ENCODE measurements around the gene HS1BP3. TPM values are rescaled to one million over a fixed set of nuclear protein-coding genes. Genes with fewer than 3 reads are reported as not detected.

HS1BP3 gene
- polyA plus RNA-seq, 2 of the 4 experiments (the other 2 are of a cell fraction) = 12.4 to 23.5 TPM

DNA sequence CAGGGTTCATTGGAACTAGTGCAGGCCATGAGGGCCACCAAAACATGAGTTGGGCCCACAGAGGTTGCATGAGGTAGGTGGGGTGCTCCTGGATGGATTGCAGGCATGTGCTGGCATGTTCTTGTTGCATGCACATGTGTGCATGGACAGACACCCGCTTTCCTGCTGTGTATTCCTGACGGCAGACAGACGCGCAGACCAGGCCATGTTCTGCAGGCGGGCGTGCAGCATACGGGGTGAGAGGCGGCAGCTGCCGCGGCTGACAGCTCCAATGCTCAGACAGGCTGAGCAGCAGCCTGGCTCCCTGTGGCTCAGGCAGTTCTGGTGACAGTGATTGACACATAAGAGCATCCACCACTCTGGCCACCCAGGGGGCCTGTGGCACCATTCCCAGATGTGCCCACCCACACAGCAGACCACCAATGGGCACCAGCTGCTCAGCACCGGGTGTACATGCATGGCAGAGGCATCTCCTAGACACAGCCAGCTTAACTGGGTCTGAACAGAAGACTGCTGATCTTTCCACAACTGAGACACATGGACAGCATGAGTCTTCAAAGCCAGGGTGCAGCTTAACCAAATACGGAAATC is 21.2 kb downstream of the HS1BP3 start:
- ChIA-PET POLR2A (interaction anchor here (1.0 to 2.7 kb wide), 2 partner anchors 182 to 183 kb away, joined by 3 to 9 read pairs; partner anchors contain the start of gene RHOB), CTCF (interaction anchor here (1.1 to 17.8 kb wide), 8 partner anchors 11 to 220 kb away, joined by 4 to 355 read pairs (median 58); partner anchors contain the start of genes HS1BP3 and RHOB)
- Histone ChIP-seq H3K4me1 (peaks cover 7% of the 10 kb centered on the region), H3K27ac (no peak overlapping the region), H3K4me2 (no peak overlapping the region), H3K9me3 (no peaks in the 10 kb centered on the region), H3K4me3 (no peak overlapping the region)
- WGBS (ENCODE audit: missing lambda C conversion rate) = 93% methylated on average over 12 of the region's 12 CpGs
- TF ChIP-seq EHMT2 (IDR thresholded peaks at IDR 0.05; ENCODE audit: low read depth) (no peak), CBX2 (IDR thresholded peaks at IDR 0.05; ENCODE audit: borderline replicate concordance, low read depth) (no peak), CHD2 (IDR thresholded peaks at IDR 0.05; ENCODE audit: low read length, partially characterized antibody) (no peak)
- ATAC-seq = no peak
- FAIRE-seq = no peak
- DNase-seq (ENCODE audit: low read depth in 1 of 2, low spot score in 1 of 2) = no peak

DNA sequence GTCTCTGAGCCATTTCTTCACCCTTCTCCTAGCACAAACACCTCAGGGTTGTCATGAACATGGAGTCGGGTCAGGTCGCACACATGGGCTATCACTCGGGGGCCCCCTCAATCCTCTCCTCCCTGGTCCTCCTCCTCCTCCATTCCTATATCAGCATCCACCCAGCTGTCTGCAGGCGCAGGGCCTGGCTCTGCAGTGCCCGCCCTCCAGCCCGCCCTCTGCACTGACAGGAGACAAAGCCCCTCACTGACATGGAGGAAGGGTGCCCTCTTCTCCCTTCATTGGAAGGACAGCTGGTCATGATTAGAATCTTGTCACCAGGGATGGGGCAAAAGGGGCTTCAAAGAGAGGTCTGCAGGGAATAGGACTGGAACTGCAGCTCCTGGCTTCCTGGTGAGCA is 21.7 kb downstream of the HS1BP3 start:
- no peak for DNase-seq (ENCODE audit: low read depth in 1 of 2, low spot score in 1 of 2)
- ATAC-seq = no peak
- Histone ChIP-seq H3K27ac (no peak overlapping the region), H3K4me3 (no peak overlapping the region), H3K9me3 (no peaks in the 10 kb centered on the region), H3K4me2 (no peak overlapping the region), H3K4me1 (peaks cover 2% of the 10 kb centered on the region)
- no peak for FAIRE-seq
- WGBS (ENCODE audit: missing lambda C conversion rate) = 83% methylated on average over 6 of the region's 6 CpGs
- ChIA-PET POLR2A (interaction anchor here (2.7 kb wide), 1 partner anchor 182 kb away, joined by 9 read pairs; the partner anchor contains the start of gene RHOB), CTCF (interaction anchor here (1.4 to 17.8 kb wide), 7 partner anchors 11 to 233 kb away, joined by 3 to 355 read pairs (median 108); partner anchors contain the start of genes HS1BP3 and RHOB)
- TF ChIP-seq SREBF2 (IDR thresholded peaks at IDR 0.05) (no peak), TFCP2L1 (CRISPR knock-in tag; IDR thresholded peaks at IDR 0.05) (no peak), RNF2 (IDR thresholded peaks at IDR 0.05; ENCODE audit: borderline replicate concordance, low read depth) (no peak), CHD2 (IDR thresholded peaks at IDR 0.05; ENCODE audit: low read length, partially characterized antibody) (no peak), E2F6 (IDR thresholded peaks at IDR 0.05; ENCODE audit: borderline replicate concordance, low read depth) (no peak)
- TF ChIP-seq, protein P1, sequence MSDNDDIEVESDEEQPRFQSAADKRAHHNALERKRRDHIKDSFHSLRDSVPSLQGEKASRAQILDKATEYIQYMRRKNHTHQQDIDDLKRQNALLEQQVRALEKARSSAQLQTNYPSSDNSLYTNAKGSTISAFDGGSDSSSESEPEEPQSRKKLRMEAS (IDR thresholded peaks at IDR 0.05) = no peak

DNA sequence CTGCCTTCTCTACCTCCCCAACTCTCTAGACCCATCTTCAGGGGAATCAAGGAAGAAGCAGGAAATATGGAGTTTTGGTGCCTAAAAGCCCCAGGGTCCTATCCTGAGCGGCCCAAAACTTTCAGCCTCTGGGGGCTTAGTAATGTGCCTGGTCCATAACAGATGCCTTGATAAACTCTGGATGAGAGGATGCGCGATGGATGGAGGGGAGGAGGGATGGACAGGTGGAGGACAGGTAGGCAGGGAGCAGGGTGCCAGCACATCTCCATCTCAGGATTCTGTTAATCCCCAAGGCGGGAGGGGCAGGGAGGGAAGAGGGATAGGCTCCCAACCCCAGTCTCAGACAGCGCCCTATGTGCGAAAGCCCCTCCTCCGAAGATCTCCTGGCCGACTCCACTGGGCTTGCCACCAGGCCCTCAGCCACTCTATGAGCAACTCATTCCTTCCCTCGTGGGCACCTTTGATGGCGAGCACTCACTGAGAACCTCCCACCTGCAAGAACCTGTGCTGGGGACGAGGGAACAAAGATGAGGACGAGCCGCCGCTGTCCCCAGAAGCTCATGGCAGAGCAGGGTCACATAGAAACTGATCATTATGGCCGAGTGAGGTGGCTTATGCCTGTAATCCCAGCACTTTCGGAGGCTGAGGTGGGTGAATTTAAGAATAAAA is 23.1 kb downstream of the HS1BP3 start:
- Histone ChIP-seq H3K4me3 (no peak overlapping the region), H3K4me1 (no peaks in the 10 kb centered on the region), H3K27ac (no peak overlapping the region), H3K9me3 (no peaks in the 10 kb centered on the region), H3K4me2 (no peak overlapping the region)
- FAIRE-seq = no peak
- WGBS (ENCODE audit: missing lambda C conversion rate) = 83% methylated on average over 16 of the region's 16 CpGs
- DNase-seq (ENCODE audit: low read depth in 1 of 2, low spot score in 1 of 2) = no peak
- ChIA-PET POLR2A (no interaction called here), CTCF (interaction anchor here (0.9 to 17.8 kb wide), 9 partner anchors 7 to 232 kb away, joined by 3 to 355 read pairs (median 30); partner anchors contain the start of genes HS1BP3 and RHOB)
- TF ChIP-seq MYC (IDR thresholded peaks at IDR 0.05; ENCODE audit: borderline replicate concordance, low read length) (no peak), SREBF2 (IDR thresholded peaks at IDR 0.05) (no peak), BHLHE40 (IDR thresholded peaks at IDR 0.05; ENCODE audit: low read depth, low read length) (no peak), HEYL (CRISPR knock-in tag; IDR thresholded peaks at IDR 0.05) (no peak), HDAC2 (IDR thresholded peaks at IDR 0.05) (no peak), ESRRA (IDR thresholded peaks at IDR 0.05; ENCODE audit: borderline replicate concordance, low read length) (no peak), FOXS1 (CRISPR knock-in tag; IDR thresholded peaks at IDR 0.05) (no peak), ELK1 (IDR thresholded peaks at IDR 0.05; ENCODE audit: low read depth, low read length) (no peak), CHD2 (IDR thresholded peaks at IDR 0.05; ENCODE audit: low read length, partially characterized antibody) (no peak), CEBPB (IDR thresholded peaks at IDR 0.05) (no peak), KDM1A (IDR thresholded peaks at IDR 0.05; ENCODE audit: low read depth) (no peak), ZSCAN20 (CRISPR knock-in tag; IDR thresholded peaks at IDR 0.05) (no peak), HMGXB4 (CRISPR knock-in tag; IDR thresholded peaks at IDR 0.05; ENCODE audit: borderline replicate concordance) (no peak), HOXA7 (CRISPR knock-in tag; IDR thresholded peaks at IDR 0.05) (no peak), MAZ (IDR thresholded peaks at IDR 0.05; ENCODE audit: borderline replicate concordance, low read depth, low read length) (no peak), EHMT2 (IDR thresholded peaks at IDR 0.05; ENCODE audit: low read depth) (no peak), HOXB13 (CRISPR knock-in tag; IDR thresholded peaks at IDR 0.05; ENCODE audit: low read depth) (no peak), ZC3H11A (IDR thresholded peaks at IDR 0.05) (no peak), POLR2A (IDR thresholded peaks at IDR 0.05; ENCODE audit: low read length) (no peak)
- TF ChIP-seq, protein P2, sequence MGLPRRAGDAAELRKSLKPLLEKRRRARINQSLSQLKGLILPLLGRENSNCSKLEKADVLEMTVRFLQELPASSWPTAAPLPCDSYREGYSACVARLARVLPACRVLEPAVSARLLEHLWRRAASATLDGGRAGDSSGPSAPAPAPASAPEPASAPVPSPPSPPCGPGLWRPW (IDR thresholded peaks at IDR 0.05) = no peak
- no peak for ATAC-seq

All from A549 (cell line).